Muscle of back (tissue), 13 donors: ENCODE data around the gene SLC6A20. TPM values are rescaled to one million over a fixed set of nuclear protein-coding genes. Genes with fewer than 3 reads are reported as not detected.

Experiments used
- DNase-seq, 3 donors: peaks; one replicate each; pipeline versions ENCODE4 v3.0.0 to v3.0.0-alpha.2; 2013
- long read RNA-seq, 9 donors: transcript quantifications; one replicate each; lab custom pipeline, GENCODE V29; 2026
- polyA plus RNA-seq, 10 donors: library from polyadenylated mRNA; unstranded; fragments of 120-200 nt; gene quantifications; one replicate each; pipeline ENCODE4 v1.2.1, GENCODE V29; 2013; ENCODE audit not compliant: insufficient read length in 10 of 10

Gene SLC6A20
- under 1 TPM; 0.09 to 0.29 (median 0.16) TPM for polyA plus RNA-seq
- long read RNA-seq, donor 1, result 0 reads
- long read RNA-seq, donor 2, result 0 reads
- long read RNA-seq, donor 3, result 0 reads
- long read RNA-seq, donor 4, result 0 reads
- long read RNA-seq, donor 5, result 0 reads
- long read RNA-seq, donor 6, result 0 reads
- long read RNA-seq, donor 7, result 0 reads
- long read RNA-seq, donor 8, result 0 reads
- long read RNA-seq, donor 9, result 0 reads

DNA sequence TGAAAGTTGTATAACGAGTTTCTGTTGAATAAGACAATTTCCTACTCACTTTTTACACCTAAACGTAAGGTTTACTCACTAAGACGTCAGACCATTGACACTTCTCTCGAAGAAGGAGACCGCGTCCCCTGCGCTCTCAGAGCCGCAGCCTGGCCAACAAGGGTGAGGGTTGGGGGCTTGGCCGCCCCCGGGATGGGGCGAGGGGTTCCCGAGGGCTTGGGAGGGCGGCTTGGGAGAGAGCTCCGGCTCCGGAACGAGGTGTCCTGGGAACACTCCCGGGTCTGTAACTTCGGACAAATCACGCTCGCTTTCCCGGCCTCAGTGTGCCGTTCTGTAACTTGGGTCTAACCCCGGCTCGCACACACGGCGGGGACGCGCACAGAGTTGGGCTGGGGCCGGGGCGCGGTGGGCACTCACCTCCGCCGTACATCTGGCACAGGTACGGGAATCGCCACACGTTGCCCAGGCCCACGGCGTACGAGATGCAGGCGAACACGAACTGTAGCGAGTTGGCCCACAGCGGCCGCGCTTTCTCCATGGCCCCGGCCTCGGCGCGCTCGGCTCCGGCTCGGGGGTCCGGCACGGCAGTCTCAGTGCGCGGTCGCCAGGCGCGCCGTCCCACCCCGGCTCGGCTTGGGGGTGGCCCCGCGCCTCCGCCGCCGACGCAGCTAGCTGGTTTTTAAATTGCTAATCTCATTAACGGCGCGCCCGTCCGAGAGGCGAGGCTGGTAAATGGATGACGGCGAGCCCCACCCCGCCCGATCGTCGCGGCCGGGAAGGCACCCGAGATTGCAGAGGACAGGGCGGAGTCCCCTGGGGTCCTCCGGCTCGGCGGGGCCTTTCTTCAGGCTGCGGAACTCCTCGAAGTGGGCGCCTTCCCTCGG, at the start of gene SLC6A20:
TSS of gene SLC6A20 (minus strand) at position 655 of the 884 bp plus-strand sequence. CDS start at position 538, 117 bp downstream.
- DNase-seq, result peak in 2 of 3 donors; percentile 2 to 32

- no peak for DNase-seq
Measured at GRCh38 chr3:45844616-45845015, 48.3 kb upstream of the SLC6A20 start.

GRCh38 chr3:45842851-45843625, 46.7 kb upstream of the SLC6A20 start:
- DNase-seq, result no peak

DNA sequence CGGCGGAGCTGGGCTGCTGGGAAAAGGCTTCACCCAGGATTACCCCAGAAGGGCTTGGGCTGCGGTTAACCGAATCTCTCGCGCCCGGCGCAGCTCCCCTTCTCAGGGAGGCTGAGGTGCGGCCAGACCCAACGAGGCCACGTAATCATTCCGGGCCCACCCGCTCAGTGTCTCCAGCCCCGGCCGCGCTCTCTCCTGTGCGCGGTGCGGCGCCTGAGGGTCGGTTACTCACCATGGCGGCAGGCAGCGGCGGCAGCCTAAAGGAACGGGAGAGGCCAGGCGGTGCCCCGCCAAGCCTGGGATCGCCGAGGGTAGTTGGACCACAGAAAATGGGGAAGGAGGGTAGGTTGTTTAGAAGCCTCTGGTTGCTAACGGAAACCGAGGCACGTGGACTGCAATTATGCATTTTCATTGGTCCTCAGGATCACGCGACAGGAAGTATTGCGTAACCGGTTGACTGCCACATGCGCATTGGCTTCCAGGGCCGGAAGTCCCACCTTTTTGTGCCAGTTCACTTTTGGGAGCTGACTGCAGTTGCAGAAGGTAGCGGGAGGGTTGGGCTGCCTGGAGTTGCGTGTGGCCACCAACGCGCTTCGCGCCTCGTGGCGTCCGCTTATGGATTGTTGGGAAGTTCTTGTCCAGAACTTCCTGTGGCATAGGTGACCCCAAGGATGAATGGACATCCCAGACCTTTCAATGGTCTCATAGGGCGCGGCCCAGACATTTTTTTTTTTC, 45.6 kb upstream of the SLC6A20 start, which contains the start of gene LZTFL1:
TSS of gene LZTFL1 (minus strand) at position 363 of the 735 bp plus-strand sequence. CDS start at position 235, 128 bp downstream.
- DNase-seq, result peak; percentile 96 to 98 (median 96)

- DNase-seq, result peak in 1 of 3 donors; percentile 3
Measured at GRCh38 chr3:45841420-45841756, 45.1 kb upstream of the SLC6A20 start.

GRCh38 chr3:45838466-45838865, 42.1 kb upstream of the SLC6A20 start:
- no peak for DNase-seq

GRCh38 chr3:45832699-45833098, 36.4 kb upstream of the SLC6A20 start:
- no peak for DNase-seq

DNA sequence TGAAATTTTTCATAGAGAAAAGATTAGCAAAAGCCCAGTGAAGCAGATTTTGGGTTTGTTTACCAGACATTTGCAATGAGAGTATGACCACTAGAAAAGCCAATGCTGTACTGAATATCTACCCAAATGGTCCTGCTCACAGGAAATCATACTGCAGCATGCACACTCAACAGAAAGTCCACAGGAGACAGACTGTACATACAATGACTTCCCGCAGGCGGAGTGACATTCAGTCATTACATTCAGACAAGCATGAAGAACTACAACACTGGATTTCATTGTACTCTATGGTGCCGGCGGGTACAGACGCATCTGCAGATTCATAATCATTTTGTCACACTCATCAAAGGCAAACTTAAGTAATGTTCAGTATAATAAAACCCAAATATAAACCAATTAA, 33.8 kb upstream of the SLC6A20 start:
- DNase-seq, result no peak

- no peak for DNase-seq
Measured at GRCh38 chr3:45826908-45827307, 30.6 kb upstream of the SLC6A20 start.

DNA sequence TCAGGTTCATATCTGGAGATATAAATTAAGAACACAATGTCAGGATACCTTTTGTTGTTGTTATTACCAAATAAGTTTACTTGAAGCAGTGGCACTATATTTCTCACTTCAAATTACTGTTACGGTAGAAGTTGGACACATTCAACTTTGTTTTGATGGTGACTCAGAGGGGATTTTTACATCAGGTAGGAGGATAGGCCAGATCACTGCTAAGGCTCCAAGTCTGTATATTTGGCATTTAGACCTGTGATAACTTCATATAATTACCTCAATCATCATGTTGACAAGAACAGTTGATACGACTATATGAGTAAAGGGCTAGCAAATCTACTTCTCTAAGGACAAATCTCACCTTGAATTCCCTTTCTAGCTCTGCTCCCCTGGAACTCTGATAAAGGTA, 30.0 kb upstream of the SLC6A20 start:
- DNase-seq, result no peak

GRCh38 chr3:45821127-45821526, 24.8 kb upstream of the SLC6A20 start:
- no peak for DNase-seq

DNA sequence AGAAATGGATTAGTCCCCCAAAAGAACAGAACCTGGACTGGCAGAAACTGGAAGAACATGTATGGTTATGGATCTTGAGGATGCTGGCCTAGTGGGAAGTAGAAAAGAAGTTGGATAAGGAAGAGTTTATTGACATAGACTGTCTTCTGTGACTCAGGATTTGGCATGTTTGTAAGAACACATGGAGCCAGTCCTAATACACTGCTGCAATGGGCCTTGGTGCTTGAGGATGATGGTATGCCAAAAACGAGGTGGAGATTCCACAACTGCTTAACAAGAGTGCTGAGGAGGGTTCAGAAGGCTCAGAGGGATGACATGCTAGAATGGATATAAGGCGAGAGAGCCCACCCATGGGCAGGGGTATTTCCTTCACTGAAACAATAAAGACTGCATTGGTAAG, 23.2 kb upstream of the SLC6A20 start:
- peak in 1 of 3 donors; percentile 4 for DNase-seq

- DNase-seq, result peak; percentile 58 to 89 (median 82)
Measured at GRCh38 chr3:45817831-45818522, 21.6 kb upstream of the SLC6A20 start.

- peak; percentile 36 to 48 (median 38) for DNase-seq
Measured at GRCh38 chr3:45816544-45816943, 20.2 kb upstream of the SLC6A20 start.

- no peak for DNase-seq
Measured at GRCh38 chr3:45814322-45814721, 18.0 kb upstream of the SLC6A20 start.

- peak in 2 of 3 donors; percentile 16 to 44 for DNase-seq
Measured at GRCh38 chr3:45807681-45808540, 11.6 kb upstream of the SLC6A20 start.

GRCh38 chr3:45807133-45807532, 10.8 kb upstream of the SLC6A20 start:
- DNase-seq, result no peak

DNA sequence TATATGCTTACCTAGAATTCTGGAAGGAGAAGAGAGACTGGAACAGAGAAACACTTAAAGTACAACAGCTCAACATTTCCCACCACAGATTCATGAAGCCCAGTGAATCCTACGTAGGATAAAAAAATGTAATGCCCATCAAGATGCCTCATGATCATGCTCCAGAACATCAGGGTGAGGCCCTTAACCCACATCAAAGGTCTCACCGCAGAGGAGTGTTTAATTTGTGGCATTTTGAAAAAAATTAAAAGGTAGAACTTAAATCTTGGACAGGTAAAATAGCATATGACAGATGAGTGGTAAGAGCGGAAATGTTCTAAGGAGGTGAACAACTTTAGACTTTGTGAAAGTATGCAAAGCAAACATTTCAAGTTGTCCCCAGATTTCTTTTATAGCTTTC, 9.7 kb upstream of the SLC6A20 start:
- no peak for DNase-seq

GRCh38 chr3:45803252-45803935, 7.1 kb upstream of the SLC6A20 start:
- no peak for DNase-seq
